HCT116 (cell line): ENCODE results near the gene EYA3. TPM values are rescaled to one million over a fixed set of nuclear protein-coding genes. Genes with fewer than 3 reads are reported as not detected.

ENCODE experiments used
- ATAC-seq: fragments of 200-7000 bp; cut with Tn5 transposase; 2 replicates; pipeline ENCODE4 v1.9.1; 2020; ENCODE audit warnings: mild to moderate bottlenecking, moderate library complexity
- BruUV-seq: library from RNA; stranded (reverse); fragments of 400-500 nt; replicated peaks from 2 replicates; lab custom pipeline; 2021; lab: Mats Ljungman, UMichigan
- CTCF ChIA-PET: fragments of 300-600 bp; sonication (Branson Sonifier 250); formaldehyde crosslinking; loops from one replicate; lab custom pipeline; 2021; ENCODE audit warnings: antibody characterized with exemption; lab: Charles Lee
- POLR2A ChIA-PET: fragments of 300-600, 350-600 bp; sonication (Branson Sonifier 250); formaldehyde crosslinking; loops from one replicate; lab custom pipeline; 2021; ENCODE audit warnings: antibody characterized with exemption; lab: Charles Lee
- RAD21 ChIA-PET, 2 experiments: fragments of 300-600 bp; sonication (Branson Sonifier 250); formaldehyde crosslinking; loops; one replicate each; lab custom pipeline; 2023; ENCODE audit warnings: low total read pairs in 2 of 2; ENCODE audit not compliant: uncharacterized antibody in 2 of 2, unreplicated experiment in 2 of 2, low non-redundant PET in 1 of 2; lab: Charles Lee
- DNase-seq: peaks from one replicate; pipeline ENCODE4 v3.0.0-alpha.2; 2010; ENCODE audit warnings: low read depth, low spot score
- H2AFZ ChIP-seq: fragments of 200-600 bp; shearing (Covaris generic), sonication (generic); 2 replicates; pipeline ENCODE4 v1.6.1; 2017; ENCODE audit warnings: low read depth, mixed run types, mixed read lengths, antibody characterized with exemption, low read length; ENCODE audit not compliant: poor library complexity, severe bottlenecking
- H3K27ac ChIP-seq: 2 replicates; pipeline ENCODE4 v1.5.1; 2012; ENCODE audit warnings: low read depth, low read length
- H3K27me3 ChIP-seq: fragments of 200-600 bp; sonication (generic); 2 replicates; pipeline ENCODE4 v1.6.1; 2016; ENCODE audit warnings: mixed run types, low read length, mixed read lengths; ENCODE audit not compliant: insufficient read depth
- H3K36me3 ChIP-seq, 2 experiments: fragments of 200-500 bp in 1 of 2; fragments of 200-600 bp in 1 of 2; sonication (Bioruptor generic) in 1 of 2; sonication (generic) in 1 of 2; 2 replicates each; pipeline versions ENCODE4 v1.5.1 to v1.6.1; 2014 to 2016; ENCODE audit warnings: low read length in 2 of 2, inconsistent platforms in 1 of 2, mixed read lengths in 1 of 2, mixed run types in 1 of 2; ENCODE audit not compliant: insufficient read depth in 2 of 2, control insufficient read depth in 1 of 2
- H3K4me1 ChIP-seq, 2 experiments: fragments of 200-600 bp in 1 of 2; sonication (generic) in 1 of 2; 2 replicates each; pipeline versions ENCODE4 v1.5.1 to v1.6.1; 2012 to 2017; ENCODE audit warnings: low read length in 2 of 2, inconsistent platforms in 1 of 2, mild to moderate bottlenecking in 1 of 2, mixed read lengths in 1 of 2, mixed run types in 1 of 2, moderate library complexity in 1 of 2; ENCODE audit not compliant: insufficient read depth in 2 of 2, control insufficient read depth in 1 of 2
- H3K4me2 ChIP-seq: fragments of 200-600 bp; sonication (generic); 2 replicates; pipeline ENCODE4 v1.6.1; 2017; ENCODE audit warnings: mixed run types, low read length, mixed read lengths
- H3K4me3 ChIP-seq, 2 experiments: fragments of 200-600 bp in 1 of 2; sonication (generic) in 1 of 2; replicated peaks in 1 of 2; 2 replicates each; pipeline ENCODE4 v1.5.1; 2011 to 2016; ENCODE audit warnings: low read length in 2 of 2, control low read depth in 1 of 2, low read depth in 1 of 2, mild to moderate bottlenecking in 1 of 2, mixed read lengths in 1 of 2, mixed run types in 1 of 2
- H3K79me2 ChIP-seq: fragments of 200-600 bp; sonication (generic); 2 replicates; pipeline ENCODE4 v1.6.1; 2017; ENCODE audit warnings: mild to moderate bottlenecking, mixed run types, low read length, moderate library complexity, mixed read lengths; ENCODE audit not compliant: insufficient read depth
- H3K9ac ChIP-seq: fragments of 200-600 bp; sonication (generic); 2 replicates; pipeline ENCODE4 v1.6.1; 2016; ENCODE audit warnings: low read length, mixed read lengths
- H3K9me2 ChIP-seq: fragments of 200-600 bp; sonication (generic), shearing (Covaris generic); 2 replicates; pipeline ENCODE4 v1.6.1; 2017; ENCODE audit warnings: mixed run types, mild to moderate bottlenecking, moderate library complexity; ENCODE audit not compliant: insufficient read depth
- H3K9me3 ChIP-seq, 2 experiments: fragments of 200-500 bp in 1 of 2; fragments of 200-600 bp in 1 of 2; sonication (Bioruptor generic) in 1 of 2; sonication (generic) in 1 of 2; 2 replicates each; pipeline ENCODE4 v1.6.1; 2014 to 2017; ENCODE audit warnings: low read length in 2 of 2, mixed read lengths in 2 of 2, inconsistent platforms in 1 of 2, low read depth in 1 of 2, mild to moderate bottlenecking in 1 of 2, mixed run types in 1 of 2, moderate library complexity in 1 of 2; ENCODE audit not compliant: control insufficient read depth in 1 of 2, insufficient read depth in 1 of 2
- H4K20me1 ChIP-seq: fragments of 200-600 bp; sonication (generic), shearing (Covaris generic); 2 replicates; pipeline ENCODE4 v1.6.1; 2017; ENCODE audit warnings: mixed run types, mild to moderate bottlenecking, moderate library complexity; ENCODE audit not compliant: insufficient read depth
- CEBPB ChIP-seq: IDR thresholded peaks from 2 replicates; pipeline ENCODE4 v1.6.1; 2012; ENCODE audit warnings: low read depth
- CTCF ChIP-seq, 3 experiments: fragments of 200-600 bp in 1 of 3; sonication (generic) in 1 of 3; IDR thresholded peaks in 2 of 3; conservative IDR thresholded peaks in 1 of 3; 2 replicates each; pipeline ENCODE4 v1.5.1; 2012 to 2017; ENCODE audit warnings: low read depth in 2 of 3, low read length in 2 of 3, antibody characterized with exemption in 1 of 3, borderline replicate concordance in 1 of 3, control low read depth in 1 of 3, mild to moderate bottlenecking in 1 of 3, mixed read lengths in 1 of 3, mixed run types in 1 of 3, moderate library complexity in 1 of 3; ENCODE audit not compliant: insufficient read depth in 1 of 3
- EZH2 ChIP-seq: fragments of 200-600 bp; sonication (generic); IDR thresholded peaks from 2 replicates; pipeline ENCODE4 v1.6.1; 2017; ENCODE audit warnings: antibody characterized with exemption, mixed run types
- FOSL1 ChIP-seq: IDR thresholded peaks from 2 replicates; pipeline ENCODE4 v1.6.1; 2012; ENCODE audit warnings: low read depth
- JUND ChIP-seq: IDR thresholded peaks from 2 replicates; pipeline ENCODE4 v1.6.1; 2012
- MAX ChIP-seq: IDR thresholded peaks from 2 replicates; pipeline ENCODE4 v1.6.1; 2012
- POLR2A ChIP-seq: IDR thresholded peaks from 2 replicates; pipeline ENCODE4 v1.7.0; 2011; ENCODE audit warnings: borderline replicate concordance; ENCODE audit not compliant: insufficient read depth, insufficient read length; ENCODE audit errors: extremely low read depth
- REST ChIP-seq: IDR thresholded peaks from 2 replicates; pipeline ENCODE4 v1.6.1; 2012; ENCODE audit warnings: low read depth
- TCF7L2 ChIP-seq: IDR thresholded peaks from 2 replicates; pipeline ENCODE4 v1.7.0; 2011; ENCODE audit warnings: borderline replicate concordance, inconsistent platforms; ENCODE audit not compliant: insufficient read depth, insufficient read length; ENCODE audit errors: extremely low read depth
- YY1 ChIP-seq: IDR thresholded peaks from 2 replicates; pipeline ENCODE4 v1.6.1; 2011; ENCODE audit warnings: low read length, low read depth, moderate library complexity, mild to moderate bottlenecking; ENCODE audit not compliant: insufficient replicate concordance; ENCODE audit errors: extremely low read depth
- intact Hi-C: fragments of 100-400 bp; cut with micrococcal nuclease; formaldehyde crosslinking; loops from 2 replicates; pipeline ENCODE4 v1.10.0; 2022
- total RNA-seq: library from RNA; stranded (reverse); gene quantifications from one replicate; pipeline ENCODE4 v1.2.1, GENCODE V29; 2021; ENCODE audit not compliant: unreplicated experiment

Gene EYA3
- total RNA-seq, 1 experiment from 2014 or later = 25.9 TPM

- no peaks in the 10 kb centered on the region for H3K36me3 ChIP-seq
- no peak for ATAC-seq
- H3K4me1 ChIP-seq = peaks cover 0 to 6% of the 10 kb centered on the region in 2 experiments; a peak in 2 of 4 replicates
- TF ChIP-seq JUND (no peak), POLR2A (no peak), EZH2 (no peak), REST (no peak), MAX (no peak), CTCF (IDR thresholded peaks at IDR 0.05 in 2 of 3, conservative IDR thresholded peaks at IDR 0.05 in 1 of 3; ENCODE audit: borderline replicate concordance in 1 of 3, insufficient read depth in 1 of 3, low read depth in 2 of 3, low read length in 2 of 3) (no peak), YY1 (no peak), CEBPB (no peak), TCF7L2 (no peak), FOSL1 (no peak)
- H4K20me1 ChIP-seq = no peaks in the 10 kb centered on the region
- no TSS peak for BruUV-seq
- no peaks in the 10 kb centered on the region for H3K79me2 ChIP-seq
- H3K9ac ChIP-seq = no peak overlapping the region
- no peak overlapping the region for H2AFZ ChIP-seq
- ChIA-PET RAD21 (no interaction called here), CTCF (no interaction called here), POLR2A (no interaction called here)
- H3K9me3 ChIP-seq = no peaks in the 10 kb centered on the region
- H3K27ac ChIP-seq = no peak overlapping the region
- no peaks in the 10 kb centered on the region for H3K9me2 ChIP-seq
- H3K27me3 ChIP-seq = no peaks in the 10 kb centered on the region
- no peak overlapping the region for H3K4me3 ChIP-seq
- DNase-seq = no peak
- no peak overlapping the region for H3K4me2 ChIP-seq
- intact Hi-C loops = no loop called here
Measured at GRCh38 chr1:28118640-28119307, 30.4 kb upstream of the EYA3 start.
